Measurements from ENCODE around the gene CHTF18.
"Not testable (repeated sequence)": the region's sequence is repeated elsewhere in the genome, so short reads cannot be mapped to it uniquely, and the experiment has no call there.

CHTF18 gene

DNA sequence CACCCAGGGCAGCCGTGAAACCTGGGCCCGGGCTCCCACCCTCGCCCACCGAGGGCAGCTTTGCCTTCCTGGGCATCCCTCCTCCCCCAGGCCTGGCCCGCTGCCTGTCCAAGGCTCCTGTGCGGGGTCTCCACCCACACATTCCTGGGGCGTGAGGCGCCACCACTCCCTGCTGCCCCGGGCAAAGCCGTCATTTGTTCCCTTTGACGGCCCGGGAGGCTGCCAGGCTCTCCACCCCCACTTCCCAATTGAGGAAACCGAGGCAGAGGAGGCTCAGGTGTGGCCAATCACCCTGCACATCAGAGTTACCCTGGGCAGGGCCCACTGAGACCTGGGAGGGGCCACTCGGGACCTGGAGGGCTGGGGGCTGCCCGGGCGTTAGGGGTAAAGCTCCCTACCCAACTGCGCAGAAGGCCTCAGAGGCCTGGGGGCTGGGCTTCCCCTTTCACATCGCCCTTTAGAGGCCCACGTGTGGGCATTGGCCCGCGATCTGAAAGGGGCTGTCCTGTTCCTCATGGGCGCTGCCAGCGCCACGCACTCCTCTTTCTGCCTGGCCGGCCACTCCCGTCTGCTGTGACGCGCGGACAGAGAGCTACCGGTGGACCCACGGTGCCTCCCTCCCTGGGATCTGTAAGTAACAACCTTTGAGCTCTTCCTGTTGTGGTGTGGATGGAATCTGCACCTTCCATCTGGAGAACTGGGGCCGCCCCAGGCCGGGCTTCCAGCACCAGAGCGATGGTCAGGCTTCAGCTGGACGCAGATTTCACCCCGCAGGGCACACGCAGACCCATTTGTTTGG lies 27.7 kb upstream of the CHTF18 start, which contains the start of gene MSLN:
MSLN (plus strand) TSS at position 190 of the 799 bp plus-strand sequence. CDS start 1,947 bp downstream, outside the sequence.
- DNase-seq: no peak

DNA sequence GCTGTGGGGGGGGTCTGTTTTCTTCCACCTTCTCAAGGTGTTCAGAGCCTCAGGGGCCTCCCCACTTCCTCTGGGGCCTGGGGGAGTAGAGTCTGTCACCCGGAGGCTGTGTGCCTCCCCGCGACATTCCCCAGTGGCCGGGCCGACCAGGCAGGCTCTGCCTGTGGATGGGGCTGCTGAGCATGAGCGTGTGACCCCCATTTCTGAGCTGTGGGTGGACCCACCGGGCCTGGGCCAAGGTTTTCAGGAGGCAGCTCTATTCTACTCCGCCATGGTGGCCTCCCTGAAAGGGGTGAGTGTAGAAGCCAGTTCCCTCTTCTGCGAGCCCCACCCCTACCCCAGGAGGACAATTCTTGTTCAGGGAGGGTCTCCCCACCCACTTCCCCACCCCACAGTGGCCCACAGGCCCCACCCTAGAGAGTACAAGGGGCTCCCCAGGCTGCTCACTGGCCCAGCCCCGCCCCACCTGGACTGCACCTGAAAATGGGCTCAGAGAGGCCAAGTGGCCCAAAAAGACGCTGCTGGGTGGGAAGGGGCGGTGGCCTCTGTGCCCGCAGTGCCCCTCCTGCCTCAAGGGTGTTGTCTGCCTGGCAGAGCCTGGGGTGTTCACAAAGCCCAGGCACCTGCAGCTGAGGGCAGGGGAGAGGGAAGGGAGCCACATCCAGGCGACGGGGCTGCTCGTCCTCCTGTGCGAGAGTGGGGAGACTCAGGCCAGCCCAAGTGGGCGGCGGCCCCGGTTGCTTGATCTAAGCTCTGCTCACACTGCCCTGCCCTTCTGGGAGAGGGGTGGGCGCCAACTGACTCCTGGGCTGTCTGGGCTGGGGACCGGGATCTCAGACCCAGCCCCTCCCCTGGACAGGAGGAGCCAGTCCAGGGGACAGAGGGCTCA lies 26.6 kb upstream of the CHTF18 start:
- no peak for DNase-seq

DNA sequence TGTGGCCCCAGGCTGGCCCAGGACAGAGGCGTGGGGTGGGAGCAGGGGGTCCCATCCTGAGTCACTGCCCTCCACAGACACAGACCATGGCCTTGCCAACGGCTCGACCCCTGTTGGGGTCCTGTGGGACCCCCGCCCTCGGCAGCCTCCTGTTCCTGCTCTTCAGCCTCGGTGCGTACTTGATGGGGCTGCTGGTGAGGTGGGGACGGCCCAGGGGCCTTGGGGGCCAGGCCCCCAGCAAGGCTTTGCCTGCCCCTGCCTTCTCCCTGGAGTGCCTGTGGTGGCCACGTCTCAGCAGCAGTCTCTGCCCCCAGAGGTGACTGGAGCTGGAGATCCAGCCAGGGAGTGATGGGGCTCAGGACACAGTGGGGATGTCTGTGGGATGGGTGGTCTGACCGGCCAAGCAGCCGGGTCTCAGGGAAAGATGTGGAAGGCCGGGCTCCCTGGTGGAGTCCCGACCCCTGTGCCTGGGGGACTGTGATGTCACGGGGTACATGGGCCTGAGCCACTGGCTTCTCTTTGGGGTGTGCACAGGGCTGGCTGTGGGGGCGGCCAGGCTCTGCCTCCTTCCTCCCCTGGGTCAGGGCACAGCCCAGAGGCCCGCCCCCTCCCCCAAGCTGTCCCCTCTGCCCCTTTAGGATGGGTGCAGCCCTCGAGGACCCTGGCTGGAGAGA lies 25.7 kb upstream of the CHTF18 start:
- no peak for DNase-seq

DNA sequence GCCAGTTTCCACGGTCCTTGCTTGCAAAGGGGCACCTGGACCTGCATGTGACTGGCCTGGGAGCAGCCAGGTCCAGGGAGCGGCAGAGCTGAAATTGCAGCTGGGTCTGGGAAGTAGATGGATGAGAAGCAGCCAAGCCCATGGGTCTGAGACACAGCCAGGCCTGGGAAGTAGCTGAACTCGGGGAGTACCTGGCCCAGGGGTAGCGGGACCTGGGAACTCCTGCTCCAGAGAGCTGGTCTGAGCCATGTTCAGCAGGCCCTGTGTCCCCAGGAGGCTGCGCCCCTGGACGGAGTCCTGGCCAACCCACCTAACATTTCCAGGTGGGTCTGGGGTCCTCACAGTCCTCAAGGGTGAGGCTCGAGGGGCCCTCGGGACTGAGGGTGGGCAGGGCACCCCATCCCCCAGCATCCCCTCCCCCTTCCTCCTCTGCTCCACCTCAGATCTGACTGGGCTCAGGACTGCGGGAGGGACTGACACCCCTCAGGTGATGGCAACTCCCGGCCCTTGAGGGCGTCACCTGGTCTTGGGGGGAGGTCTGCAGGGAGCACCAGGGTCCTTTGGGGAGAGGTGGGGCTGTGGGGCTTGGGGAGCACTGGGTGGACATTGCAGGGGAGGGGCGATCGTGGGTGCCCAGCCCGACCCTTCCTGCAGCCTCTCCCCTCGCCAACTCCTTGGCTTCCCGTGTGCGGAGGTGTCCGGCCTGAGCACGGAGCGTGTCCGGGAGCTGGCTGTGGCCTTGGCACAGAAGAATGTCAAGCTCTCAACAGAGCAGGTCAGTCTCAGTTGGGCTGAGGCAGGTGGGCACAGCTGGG lies 24.8 kb upstream of the CHTF18 start:
- no peak for DNase-seq

DNA sequence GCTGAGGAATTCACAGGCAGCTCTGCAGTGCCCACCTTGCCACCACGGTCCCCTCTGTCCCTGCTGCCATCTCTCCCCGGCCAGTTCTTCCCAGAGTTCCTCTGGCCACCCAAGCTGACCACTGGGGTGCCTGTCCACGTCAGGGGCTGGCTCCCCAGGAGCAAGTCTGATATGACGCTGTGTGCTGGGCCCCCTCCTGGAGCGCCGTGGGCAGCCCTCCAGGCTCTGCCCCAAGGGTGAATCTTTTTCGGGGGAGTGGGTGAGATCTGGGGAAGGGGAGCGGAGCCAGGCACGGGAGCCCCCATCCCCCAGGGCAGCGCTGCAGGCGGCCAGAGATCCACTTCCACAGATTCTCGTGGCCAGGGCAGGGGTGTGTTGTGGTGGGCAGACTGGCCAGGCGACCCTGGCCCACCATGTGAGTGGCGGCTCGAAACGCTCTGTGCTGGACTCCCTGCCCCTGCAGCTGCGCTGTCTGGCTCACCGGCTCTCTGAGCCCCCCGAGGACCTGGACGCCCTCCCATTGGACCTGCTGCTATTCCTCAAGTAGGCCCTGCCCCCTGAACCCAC lies 24.2 kb upstream of the CHTF18 start:
- no peak for DNase-seq

DNA sequence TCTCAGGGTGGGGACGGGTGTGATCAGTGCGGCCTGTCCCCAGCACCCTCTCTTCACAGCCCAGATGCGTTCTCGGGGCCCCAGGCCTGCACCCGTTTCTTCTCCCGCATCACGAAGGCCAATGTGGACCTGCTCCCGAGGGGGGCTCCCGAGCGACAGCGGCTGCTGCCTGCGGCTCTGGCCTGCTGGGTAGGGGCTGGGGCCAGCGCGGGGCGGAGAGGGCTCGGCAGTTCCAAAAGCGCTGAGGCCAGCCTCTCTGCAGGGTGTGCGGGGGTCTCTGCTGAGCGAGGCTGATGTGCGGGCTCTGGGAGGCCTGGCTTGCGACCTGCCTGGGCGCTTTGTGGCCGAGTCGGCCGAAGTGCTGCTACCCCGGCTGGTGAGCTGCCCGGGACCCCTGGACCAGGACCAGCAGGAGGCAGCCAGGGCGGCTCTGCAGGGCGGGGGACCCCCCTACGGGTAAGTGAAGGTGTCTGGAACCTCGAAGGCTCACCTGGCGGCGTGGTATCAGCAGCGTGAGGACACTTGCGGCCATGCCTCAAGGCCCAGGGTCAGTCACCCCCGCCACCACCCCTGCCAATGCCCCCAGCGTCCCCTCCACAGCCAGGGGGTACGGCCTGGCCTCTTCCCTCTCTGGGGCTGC lies 23.5 kb upstream of the CHTF18 start:
- no peak for DNase-seq

DNA sequence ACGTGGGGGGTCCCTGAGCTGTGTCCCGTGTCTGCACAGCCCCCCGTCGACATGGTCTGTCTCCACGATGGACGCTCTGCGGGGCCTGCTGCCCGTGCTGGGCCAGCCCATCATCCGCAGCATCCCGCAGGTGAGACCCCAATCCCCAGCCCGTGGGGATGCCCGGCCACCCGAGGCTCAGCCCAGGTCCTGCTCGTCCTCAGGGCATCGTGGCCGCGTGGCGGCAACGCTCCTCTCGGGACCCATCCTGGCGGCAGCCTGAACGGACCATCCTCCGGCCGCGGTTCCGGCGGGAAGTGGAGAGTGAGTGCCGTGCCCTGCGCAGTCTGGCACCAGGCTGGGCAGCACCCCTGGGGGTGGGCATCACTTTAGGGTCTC lies 22.9 kb upstream of the CHTF18 start:
- DNase-seq: no peak

DNA sequence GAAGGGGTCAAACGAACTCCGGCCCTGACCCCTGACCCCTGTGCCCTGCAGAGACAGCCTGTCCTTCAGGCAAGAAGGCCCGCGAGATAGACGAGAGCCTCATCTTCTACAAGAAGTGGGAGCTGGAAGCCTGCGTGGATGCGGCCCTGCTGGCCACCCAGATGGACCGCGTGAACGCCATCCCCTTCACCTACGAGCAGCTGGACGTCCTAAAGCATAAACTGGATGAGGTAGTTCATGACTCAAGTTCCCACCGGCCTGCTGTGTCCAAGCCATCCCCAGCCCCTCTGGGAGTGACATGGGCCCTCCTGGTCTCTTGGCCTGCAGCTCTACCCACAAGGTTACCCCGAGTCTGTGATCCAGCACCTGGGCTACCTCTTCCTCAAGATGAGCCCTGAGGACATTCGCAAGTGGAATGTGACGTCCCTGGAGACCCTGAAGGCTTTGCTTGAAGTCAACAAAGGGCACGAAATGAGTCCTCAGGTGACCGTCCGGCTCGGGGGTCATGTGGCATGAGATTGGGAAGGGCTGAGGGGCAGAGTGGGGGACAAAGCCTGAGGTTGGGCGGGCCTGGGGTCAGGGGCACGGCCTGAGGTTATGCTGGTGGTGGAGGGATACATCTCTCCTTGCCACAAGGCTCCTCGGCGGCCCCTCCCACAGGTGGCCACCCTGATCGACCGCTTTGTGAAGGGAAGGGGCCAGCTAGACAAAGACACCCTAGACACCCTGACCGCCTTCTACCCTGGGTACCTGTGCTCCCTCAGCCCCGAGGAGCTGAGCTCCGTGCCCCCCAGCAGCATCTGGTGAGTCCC lies 22.2 kb upstream of the CHTF18 start:
- DNase-seq: no peak

DNA sequence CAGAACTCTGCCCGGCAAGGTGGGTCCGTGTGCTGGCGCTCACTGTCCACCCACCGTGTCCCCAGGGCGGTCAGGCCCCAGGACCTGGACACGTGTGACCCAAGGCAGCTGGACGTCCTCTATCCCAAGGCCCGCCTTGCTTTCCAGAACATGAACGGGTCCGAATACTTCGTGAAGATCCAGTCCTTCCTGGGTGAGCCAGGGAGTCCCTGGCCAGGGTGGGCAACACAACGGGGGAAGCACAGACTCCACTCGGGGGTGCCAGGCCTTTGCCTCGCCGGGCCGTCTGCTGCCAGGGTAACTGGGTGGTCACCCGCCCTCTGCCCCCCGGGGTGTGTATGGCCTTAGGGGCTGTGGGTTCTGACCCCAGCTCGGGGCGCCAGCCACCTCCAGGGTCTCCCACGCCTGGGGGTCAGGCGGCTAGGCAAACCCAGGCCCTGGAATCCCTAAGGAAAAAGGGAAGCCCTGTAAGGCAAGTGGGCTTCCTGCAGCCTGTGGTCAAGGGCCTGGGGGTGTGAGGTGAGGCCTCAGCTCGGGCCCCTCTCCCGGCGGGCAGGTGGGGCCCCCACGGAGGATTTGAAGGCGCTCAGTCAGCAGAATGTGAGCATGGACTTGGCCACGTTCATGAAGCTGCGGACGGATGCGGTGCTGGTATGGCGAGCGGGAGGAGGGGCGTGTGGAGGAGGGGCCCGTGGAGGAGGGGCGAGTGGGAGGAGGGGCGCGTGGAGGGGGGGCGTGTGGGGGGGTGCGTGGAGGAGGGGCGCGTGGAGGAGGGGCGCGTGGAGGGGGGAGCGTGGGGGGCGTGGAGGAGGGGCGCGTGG lies 21.4 kb upstream of the CHTF18 start:
- no peak for DNase-seq

DNA sequence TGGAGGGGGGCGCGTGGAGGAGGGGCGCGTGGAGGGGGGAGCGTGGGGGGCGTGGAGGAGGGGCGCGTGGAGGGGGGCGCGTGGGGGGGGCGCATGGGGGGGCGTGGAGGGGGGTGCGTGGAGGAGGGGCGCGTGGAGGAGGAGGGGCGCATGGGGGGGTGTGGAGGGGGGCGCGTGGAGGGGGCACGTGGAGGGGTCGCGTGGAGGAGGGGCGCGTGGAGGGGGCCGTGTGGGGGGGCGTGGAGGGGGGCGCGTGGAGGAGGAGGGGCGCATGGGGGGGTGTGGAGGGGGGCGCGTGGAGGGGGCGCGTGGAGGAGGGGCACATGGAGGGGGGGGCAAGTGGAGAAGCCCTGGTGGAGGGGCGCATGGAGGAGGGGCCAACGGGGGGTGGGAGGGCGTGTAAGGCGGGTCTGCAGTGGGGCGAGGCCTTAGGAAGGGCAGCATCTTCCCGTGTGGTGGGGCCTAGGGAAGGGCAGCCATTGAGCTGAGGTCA lies 20.6 kb upstream of the CHTF18 start:
- DNase-seq: no peak

DNA sequence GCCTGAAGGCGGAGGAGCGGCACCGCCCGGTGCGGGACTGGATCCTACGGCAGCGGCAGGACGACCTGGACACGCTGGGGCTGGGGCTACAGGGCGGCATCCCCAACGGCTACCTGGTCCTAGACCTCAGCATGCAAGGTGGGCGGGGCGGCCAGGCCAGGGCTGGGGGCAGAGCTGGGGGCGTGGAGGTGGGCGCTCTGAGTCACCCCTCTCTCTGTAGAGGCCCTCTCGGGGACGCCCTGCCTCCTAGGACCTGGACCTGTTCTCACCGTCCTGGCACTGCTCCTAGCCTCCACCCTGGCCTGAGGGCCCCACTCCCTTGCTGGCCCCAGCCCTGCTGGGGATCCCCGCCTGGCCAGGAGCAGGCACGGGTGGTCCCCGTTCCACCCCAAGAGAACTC lies 20.0 kb upstream of the CHTF18 start:
- DNase-seq: no peak

DNA sequence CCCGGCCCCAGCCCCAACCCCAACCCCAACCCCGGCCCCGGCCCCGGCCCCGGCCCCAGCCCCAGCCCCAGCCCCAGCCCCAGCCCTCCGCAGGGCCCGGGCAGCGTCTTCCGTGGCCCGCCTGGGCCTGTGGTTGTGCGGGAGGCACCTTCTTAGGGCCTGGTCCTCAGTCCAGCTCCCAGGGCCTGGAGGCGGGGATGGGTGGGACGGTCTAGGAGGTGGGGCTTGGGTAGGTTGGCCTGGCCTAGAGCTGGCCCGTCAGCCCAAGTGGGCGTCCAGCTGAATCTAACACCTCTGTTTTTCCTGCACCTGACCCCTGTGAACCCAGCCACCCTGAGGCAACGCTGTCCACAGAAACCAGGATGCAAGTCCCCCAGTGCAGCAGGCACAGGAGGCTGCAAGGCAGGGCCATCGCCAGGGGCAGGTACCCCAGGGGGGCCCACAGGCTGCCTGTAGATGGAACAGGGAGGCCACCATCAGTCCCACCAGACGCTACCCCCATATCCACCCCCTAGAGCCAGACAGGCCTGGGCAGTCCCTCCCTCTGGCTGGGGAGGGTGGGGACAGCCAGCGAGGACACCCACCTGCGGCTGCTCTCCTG lies 19.1 kb upstream of the CHTF18 start:
- DNase-seq: no peak

DNA sequence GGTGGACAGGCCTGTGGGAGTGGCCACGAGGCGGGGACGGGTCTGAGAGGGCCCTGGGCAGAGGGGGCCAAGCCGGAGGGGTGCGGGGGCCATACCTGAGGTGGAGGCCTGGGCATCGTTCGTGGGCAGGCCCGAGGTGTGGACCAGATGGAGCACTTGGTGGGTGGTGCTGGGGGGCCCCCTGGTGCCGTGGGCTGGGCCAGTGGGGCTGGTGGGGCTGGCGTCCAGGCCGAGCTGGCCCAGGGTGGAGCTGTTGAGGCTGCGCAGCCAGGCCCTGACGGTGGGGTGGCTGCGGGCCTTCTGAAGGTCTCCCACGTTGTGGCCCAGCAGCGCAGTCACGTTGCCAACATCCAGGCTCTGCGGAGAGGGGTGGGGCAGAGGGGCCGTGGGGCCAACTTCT lies 18.5 kb upstream of the CHTF18 start:
- no peak for DNase-seq

DNA sequence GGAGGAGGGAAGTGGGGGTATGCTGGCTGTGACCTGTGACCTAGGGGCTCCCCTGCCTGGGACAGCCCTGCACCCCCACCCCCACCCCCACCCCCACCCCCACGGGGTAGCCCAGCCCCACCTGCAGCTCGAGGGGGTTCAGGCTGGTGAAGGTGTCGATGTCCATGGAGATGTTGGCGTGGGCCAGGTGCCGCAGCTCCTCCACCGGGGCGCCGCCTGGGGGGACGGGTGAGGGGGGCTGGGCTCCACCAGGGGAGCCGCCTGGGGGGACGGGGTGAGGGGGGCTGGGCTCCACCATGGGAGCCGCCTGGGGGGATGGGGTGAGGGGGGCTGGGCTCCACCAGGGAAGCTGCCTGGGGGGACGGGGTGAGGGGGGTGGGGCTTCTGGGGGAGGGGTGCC lies 18.0 kb upstream of the CHTF18 start:
- no peak for DNase-seq

DNA sequence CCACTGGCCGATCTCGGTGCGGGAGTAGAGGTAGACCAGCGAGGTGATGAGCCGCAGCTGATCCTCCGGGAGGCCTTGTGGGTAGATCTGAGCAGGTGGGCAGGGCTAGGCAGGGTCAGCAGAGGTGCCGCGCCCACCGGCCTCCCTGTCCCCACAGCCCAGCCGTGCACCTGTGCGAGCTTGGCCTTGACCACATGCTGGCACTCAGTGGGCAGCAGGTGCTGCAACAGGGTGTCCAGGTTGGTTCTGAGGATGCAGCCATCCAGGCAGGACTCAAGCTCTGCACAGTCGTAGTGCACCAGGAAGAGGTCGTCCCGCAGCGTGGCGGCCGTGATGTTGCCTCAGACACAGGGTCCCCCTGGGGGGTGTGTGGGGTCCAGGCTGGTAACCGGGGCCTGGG lies 15.5 kb upstream of the CHTF18 start:
- DNase-seq: no peak

DNA sequence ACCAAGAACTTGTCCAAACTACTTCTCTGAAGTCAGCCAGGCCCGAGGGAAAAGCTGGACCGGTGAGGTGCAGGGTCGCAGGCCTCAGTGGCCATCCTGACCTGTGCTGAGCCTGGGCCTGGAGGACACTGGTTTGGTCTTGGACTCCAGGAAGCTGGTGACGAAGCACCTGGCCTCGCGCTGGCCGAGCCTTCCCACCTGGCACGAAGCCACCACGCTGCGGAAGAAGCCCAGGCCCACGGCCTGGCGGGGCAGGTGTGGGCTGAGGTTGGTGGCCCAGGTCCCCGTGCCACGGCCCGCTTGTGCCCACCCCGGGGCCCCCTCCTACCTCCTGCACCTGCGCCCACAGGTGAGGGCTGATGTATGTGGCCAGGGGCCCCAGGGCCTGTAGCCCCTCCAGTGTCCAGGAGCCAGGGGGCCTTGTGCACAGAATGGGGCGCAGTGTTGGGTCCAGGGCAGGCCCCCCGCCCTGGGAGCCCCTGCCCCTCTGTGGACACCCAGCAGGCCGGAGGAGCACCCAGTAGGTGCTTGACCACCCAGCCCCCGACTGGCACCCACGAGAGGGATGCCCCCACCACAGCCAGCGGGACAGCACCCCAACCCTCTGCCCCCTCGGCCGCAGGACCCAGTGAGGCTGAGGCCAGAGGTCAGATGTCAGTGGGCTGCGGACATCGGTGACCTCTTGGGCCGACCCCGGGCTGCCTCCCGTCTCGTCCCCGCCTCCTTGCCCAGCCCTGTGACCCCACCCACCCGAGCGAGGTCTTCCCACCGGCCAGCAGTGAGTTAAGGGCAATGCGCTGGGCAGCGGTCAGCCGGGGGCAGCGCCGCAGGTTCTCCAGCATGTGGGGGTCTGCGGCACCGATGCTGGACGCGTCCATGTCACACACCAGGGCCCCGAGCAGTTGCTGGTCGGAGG lies 14.1 kb upstream of the CHTF18 start:
- DNase-seq: no peak

DNA sequence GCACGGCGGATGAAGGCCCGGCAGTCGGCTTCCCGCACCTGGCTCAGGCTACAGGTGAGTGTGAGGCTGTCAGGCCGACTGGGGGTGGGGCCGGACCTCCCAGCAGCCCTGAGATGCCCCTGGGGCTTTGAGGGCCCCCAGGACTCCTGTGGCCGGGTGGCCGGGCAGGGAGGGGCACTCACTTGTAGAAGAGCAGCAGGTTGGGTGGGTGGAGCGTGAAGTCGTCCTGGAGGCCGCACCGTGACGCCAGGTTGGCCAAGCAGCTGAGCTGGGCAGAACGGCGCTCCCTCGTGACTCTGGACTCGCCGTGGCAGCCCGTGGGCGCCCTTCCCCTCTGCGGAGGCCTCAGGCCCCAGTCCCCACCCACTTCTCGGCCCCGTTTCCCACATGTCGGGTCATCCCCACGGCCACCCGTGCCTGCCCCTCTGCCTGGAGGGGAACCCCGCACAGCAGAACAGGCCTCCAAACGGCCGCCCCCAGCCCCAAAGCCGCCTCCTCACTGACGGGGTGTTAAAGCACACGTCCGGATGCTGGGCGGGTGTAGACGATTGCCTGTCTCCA lies 13.1 kb upstream of the CHTF18 start:
- DNase-seq: no peak

DNA sequence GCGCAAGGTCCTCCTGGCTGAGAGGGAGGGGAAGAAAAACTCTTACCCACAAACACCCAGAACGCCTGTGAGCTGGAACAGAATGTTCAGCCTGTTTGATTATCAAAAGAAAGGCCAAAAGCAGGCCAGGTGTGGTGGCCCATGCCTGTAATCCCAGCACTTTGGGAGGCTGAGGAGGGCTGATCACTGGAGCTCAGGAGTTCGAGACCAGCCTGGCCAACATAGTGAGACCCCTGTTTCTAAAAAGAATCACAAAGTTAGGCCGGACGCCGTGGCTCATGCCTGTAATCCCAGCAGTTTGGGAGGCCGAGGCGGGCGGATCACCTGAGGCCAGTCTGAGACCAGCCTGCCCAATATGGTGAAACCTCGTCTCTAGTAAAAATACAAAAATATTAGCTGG lies 12.1 kb upstream of the CHTF18 start:
- not testable (repeated sequence) for DNase-seq
